ENCODE results near the gene BIRC7. TPM values are rescaled to one million over a fixed set of nuclear protein-coding genes. Genes with fewer than 3 reads are reported as not detected.

BIRC7 gene
- polyA plus RNA-seq, 1 donor (not counting 4 experiments of a cell fraction or from before 2014, with no cell fraction given), result not detected

DNA sequence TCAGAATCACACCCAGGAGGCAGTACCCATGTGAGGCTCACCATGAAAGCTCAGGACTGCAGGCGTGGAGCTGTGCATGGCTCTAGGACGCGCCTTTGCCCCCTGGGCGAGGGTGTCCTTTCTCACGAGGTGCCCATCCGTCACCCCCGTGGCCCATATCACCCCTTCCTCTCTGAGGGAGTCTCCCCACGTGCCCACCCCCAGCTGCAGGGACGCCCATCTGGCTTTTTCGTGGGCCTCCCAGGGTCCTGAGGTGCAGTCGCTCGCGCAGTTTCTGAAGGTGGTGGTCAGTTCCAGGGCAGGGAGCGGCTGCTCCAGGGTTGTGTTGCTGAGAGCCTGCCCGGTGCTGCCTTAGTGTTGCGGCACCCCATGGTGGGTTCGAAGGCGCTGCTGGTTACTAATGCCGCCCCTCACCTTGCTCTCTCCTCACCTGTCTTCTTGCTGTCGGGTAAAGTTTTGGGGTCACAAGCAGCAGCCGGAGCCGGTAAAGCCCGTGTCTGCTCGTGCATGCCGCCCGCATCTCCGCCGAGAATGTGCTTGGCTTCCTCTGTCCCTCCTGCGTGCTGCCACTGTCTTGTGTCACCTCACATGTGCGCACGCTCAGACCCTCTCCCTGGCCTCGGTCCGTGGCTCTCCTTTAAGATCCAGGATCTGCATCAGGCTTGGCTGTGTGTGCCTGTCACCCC lies 47.8 kb downstream of the BIRC7 start:
- H3K9me1 ChIP-seq (ENCODE audit: control insufficient read depth, extremely low read depth, insufficient read depth, low read length), result no peaks in the 10 kb centered on the region
- peaks cover 3% of the 10 kb centered on the region for H4K20me1 ChIP-seq (ENCODE audit: control insufficient read depth, extremely low read depth, insufficient read depth, low read length)
- no peaks in the 10 kb centered on the region for H3K79me2 ChIP-seq (ENCODE audit: control insufficient read depth, insufficient read depth, low read length)
- no peak for TF ChIP-seq EZH2 (IDR thresholded peaks at IDR 0.05; ENCODE audit: low read length)
- no peak for TF ChIP-seq CTCF (optimal IDR thresholded peaks at IDR 0.05 in 1 of 3, IDR thresholded peaks at IDR 0.05 in 1 of 3, conservative IDR thresholded peaks at IDR 0.05 in 1 of 3; ENCODE audit: extremely low read depth in 1 of 3, insufficient read depth in 2 of 3, low read length in 3 of 3)
- no peak overlapping the region for H3K27ac ChIP-seq (ENCODE audit: control insufficient read depth, insufficient read depth, low read length)
- H3K9ac ChIP-seq (ENCODE audit: control insufficient read depth, extremely low read depth, insufficient read depth, low read length), result no peak overlapping the region
- no peak overlapping the region for H3K4me2 ChIP-seq (ENCODE audit: control insufficient read depth, extremely low read depth, insufficient read depth, low read depth, low read length)
- dilution Hi-C loops (cut with MboI; ENCODE audit: extremely low pct_ligation_motif_present, low sequenced_read_pairs), result loop anchor here (10.0 kb wide), 1 partner anchor 59 kb away; no protein-coding TSS in a partner anchor
- no peak overlapping the region for H2AFZ ChIP-seq (ENCODE audit: control insufficient read depth, low read length)
- no peak overlapping the region for H3K4me3 ChIP-seq (ENCODE audit: control insufficient read depth in 2 of 3, extremely low read depth in 1 of 3, insufficient read depth in 2 of 3, low read depth in 1 of 3, low read length in 3 of 3)
- H3K4me1 ChIP-seq (ENCODE audit: control insufficient read depth, extremely low read depth, insufficient read depth, low read length), result no peaks in the 10 kb centered on the region
- H3K9me3 ChIP-seq (ENCODE audit: control insufficient read depth, low read depth, low read length), result no peaks in the 10 kb centered on the region
- H3K36me3 ChIP-seq (ENCODE audit: control insufficient read depth in 2 of 2, extremely low read depth in 1 of 2, insufficient read depth in 2 of 2, low read length in 2 of 2), result peaks cover 29 to 37% of the 10 kb centered on the region in 2 experiments
- DNase-seq (ENCODE audit: low read depth, low spot score) (no peak), FAIRE-seq (no peak)
- no peaks in the 10 kb centered on the region for H3K27me3 ChIP-seq (ENCODE audit: control insufficient read depth, extremely low read depth, insufficient read depth, low read length)

DNA sequence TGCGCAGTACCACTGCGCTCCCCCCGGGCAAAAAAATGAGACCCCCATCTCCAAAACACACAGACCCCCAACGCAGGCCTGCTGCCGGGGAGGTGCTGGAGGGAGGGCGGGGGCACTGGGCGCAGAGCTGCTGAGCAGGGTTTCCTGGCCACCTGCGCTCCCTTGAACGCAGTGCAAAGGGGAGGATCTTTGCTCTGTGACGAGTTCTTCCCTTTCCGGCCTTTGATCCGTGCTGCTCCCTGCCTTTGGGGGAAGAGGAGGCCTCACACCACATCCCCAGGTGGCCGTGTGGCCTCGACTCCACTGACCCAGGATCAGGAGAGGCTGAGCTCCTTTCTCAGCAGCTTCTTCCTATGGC lies 48.4 kb downstream of the BIRC7 start:
- FAIRE-seq (no peak), DNase-seq (ENCODE audit: low read depth, low spot score) (no peak)
- H3K27me3 ChIP-seq (ENCODE audit: control insufficient read depth, extremely low read depth, insufficient read depth, low read length), result no peaks in the 10 kb centered on the region
- H2AFZ ChIP-seq (ENCODE audit: control insufficient read depth, low read length), result no peak overlapping the region
- H3K4me3 ChIP-seq (ENCODE audit: control insufficient read depth in 2 of 3, extremely low read depth in 1 of 3, insufficient read depth in 2 of 3, low read depth in 1 of 3, low read length in 3 of 3), result no peak overlapping the region
- H4K20me1 ChIP-seq (ENCODE audit: control insufficient read depth, extremely low read depth, insufficient read depth, low read length), result peaks cover 3% of the 10 kb centered on the region
- H3K9ac ChIP-seq (ENCODE audit: control insufficient read depth, extremely low read depth, insufficient read depth, low read length), result no peak overlapping the region
- H3K36me3 ChIP-seq (ENCODE audit: control insufficient read depth in 2 of 2, extremely low read depth in 1 of 2, insufficient read depth in 2 of 2, low read length in 2 of 2), result peaks cover 34 to 37% of the 10 kb centered on the region in 2 experiments
- no peak for TF ChIP-seq CTCF (optimal IDR thresholded peaks at IDR 0.05 in 1 of 3, IDR thresholded peaks at IDR 0.05 in 1 of 3, conservative IDR thresholded peaks at IDR 0.05 in 1 of 3; ENCODE audit: extremely low read depth in 1 of 3, insufficient read depth in 2 of 3, low read length in 3 of 3)
- TF ChIP-seq EZH2 (IDR thresholded peaks at IDR 0.05; ENCODE audit: low read length), result no peak
- H3K4me1 ChIP-seq (ENCODE audit: control insufficient read depth, extremely low read depth, insufficient read depth, low read length), result no peaks in the 10 kb centered on the region
- no peaks in the 10 kb centered on the region for H3K79me2 ChIP-seq (ENCODE audit: control insufficient read depth, insufficient read depth, low read length)
- no peak overlapping the region for H3K4me2 ChIP-seq (ENCODE audit: control insufficient read depth, extremely low read depth, insufficient read depth, low read depth, low read length)
- dilution Hi-C loops (cut with MboI; ENCODE audit: extremely low pct_ligation_motif_present, low sequenced_read_pairs), result loop anchor here (10.0 kb wide), 1 partner anchor 59 kb away; no protein-coding TSS in a partner anchor
- H3K9me3 ChIP-seq (ENCODE audit: control insufficient read depth, low read depth, low read length), result no peaks in the 10 kb centered on the region
- H3K9me1 ChIP-seq (ENCODE audit: control insufficient read depth, extremely low read depth, insufficient read depth, low read length), result no peaks in the 10 kb centered on the region
- H3K27ac ChIP-seq (ENCODE audit: control insufficient read depth, insufficient read depth, low read length), result no peak overlapping the region
